HG03575 (cell line): ENCODE measurements around the gene KCNJ12.
"Not testable (repeated sequence)": the region's sequence is repeated elsewhere in the genome, so short reads cannot be mapped to it uniquely, and the experiment has no call there.

Experiments
- ATAC-seq: cut with Tn5 transposase; IDR thresholded peaks from one replicate; pipeline ENCODE4 v1.9.1; 2021; ENCODE audit not compliant: unreplicated experiment, insufficient number of reproducible peaks, low FRiP score; ENCODE audit errors: extremely low read depth

The KCNJ12 gene

GRCh38 chr17:21400816-21401593 is 24.8 kb downstream of the KCNJ12 start:
- ATAC-seq: no peak

GRCh38 chr17:21402166-21402571 is 26.0 kb downstream of the KCNJ12 start:
- not testable (repeated sequence) for ATAC-seq

- ATAC-seq: not testable (repeated sequence)
Measured at GRCh38 chr17:21402926-21403325, 26.8 kb downstream of the KCNJ12 start.

GRCh38 chr17:21404106-21404505 is 27.9 kb downstream of the KCNJ12 start:
- ATAC-seq: not testable (repeated sequence)

- ATAC-seq: not testable (repeated sequence)
Measured at GRCh38 chr17:21404539-21404938, 28.4 kb downstream of the KCNJ12 start.

GRCh38 chr17:21404956-21405731 is 29.0 kb downstream of the KCNJ12 start:
- not testable (repeated sequence) for ATAC-seq

- not testable (repeated sequence) for ATAC-seq
Measured at GRCh38 chr17:21405904-21406400, 29.8 kb downstream of the KCNJ12 start.

GRCh38 chr17:21406616-21407404 is 30.7 kb downstream of the KCNJ12 start:
- ATAC-seq: not testable (repeated sequence)

GRCh38 chr17:21407752-21408151 is 31.6 kb downstream of the KCNJ12 start:
- ATAC-seq: not testable (repeated sequence)

- ATAC-seq: not testable (repeated sequence)
Measured at GRCh38 chr17:21408224-21408623, 32.1 kb downstream of the KCNJ12 start.

- ATAC-seq: not testable (repeated sequence)
Measured at GRCh38 chr17:21408766-21409300, 32.7 kb downstream of the KCNJ12 start.

GRCh38 chr17:21409388-21409787 is 33.2 kb downstream of the KCNJ12 start:
- not testable (repeated sequence) for ATAC-seq

- not testable (repeated sequence) for ATAC-seq
Measured at GRCh38 chr17:21409971-21410370, 33.8 kb downstream of the KCNJ12 start.

- ATAC-seq: not testable (repeated sequence)
Measured at GRCh38 chr17:21410371-21410770, 34.2 kb downstream of the KCNJ12 start.

- ATAC-seq: not testable (repeated sequence)
Measured at GRCh38 chr17:21410906-21411678, 34.9 kb downstream of the KCNJ12 start.

- ATAC-seq: not testable (repeated sequence)
Measured at GRCh38 chr17:21411679-21412205, 35.6 kb downstream of the KCNJ12 start.

- not testable (repeated sequence) for ATAC-seq
Measured at GRCh38 chr17:21412207-21412681, 36.1 kb downstream of the KCNJ12 start.
